HEK293 (cell line): ENCODE data around the gene CD46.
"Not testable (repeated sequence)": the region's sequence is repeated elsewhere in the genome, so short reads cannot be mapped to it uniquely, and the experiment has no call there.

Experiments used
- CTCF ChIP-seq: fragments of 450-650 bp; formaldehyde crosslinking; IDR thresholded peaks from 2 replicates; pipeline ENCODE4 v1.5.1; 2016; ENCODE audit warnings: missing biosample characterization, missing genetic modification characterization
- HOXA7 ChIP-seq: sonication (generic); formaldehyde crosslinking; IDR thresholded peaks from 2 replicates; pipeline ENCODE4 v1.8.1; 2022; ENCODE audit warnings: missing genetic modification reagents, borderline replicate concordance
- SETDB1 ChIP-seq: IDR thresholded peaks from one replicate; pipeline ENCODE4 v1.6.1; 2017; ENCODE audit warnings: mild to moderate bottlenecking, low read length, moderate library complexity, mixed read lengths; ENCODE audit not compliant: insufficient read length
- ZBTB7A ChIP-seq: fragments of 450-650 bp; formaldehyde crosslinking; IDR thresholded peaks from 2 replicates; pipeline ENCODE4 v1.5.1; 2016; ENCODE audit warnings: low read depth, missing biosample characterization, missing genetic modification characterization
- ZNF155 ChIP-seq: fragments of 450-650 bp; formaldehyde crosslinking; IDR thresholded peaks from 2 replicates; pipeline ENCODE4 v1.5.1; 2016; ENCODE audit warnings: missing biosample characterization, missing genetic modification characterization
- ZNF169 ChIP-seq: fragments of 450-650 bp; formaldehyde crosslinking; IDR thresholded peaks from 2 replicates; pipeline ENCODE4 v1.5.1; 2016; ENCODE audit warnings: missing biosample characterization, missing genetic modification characterization
- ZNF266 ChIP-seq: fragments of 450-650 bp; formaldehyde crosslinking; IDR thresholded peaks from 2 replicates; pipeline ENCODE4 v1.5.1; 2016; ENCODE audit warnings: missing biosample characterization, missing genetic modification characterization, low read depth
- ZNF398 ChIP-seq: fragments of 450-650 bp; formaldehyde crosslinking; IDR thresholded peaks from 2 replicates; pipeline ENCODE4 v1.5.1; 2017; ENCODE audit warnings: missing biosample characterization, missing genetic modification characterization
- ZNF76 ChIP-seq: fragments of 450-650 bp; formaldehyde crosslinking; IDR thresholded peaks from 2 replicates; pipeline ENCODE4; 2016; ENCODE audit warnings: low read depth, missing biosample characterization, missing genetic modification characterization, borderline replicate concordance
- TF ChIP-seq, protein P1 (sequence below): fragments of 450-650 bp; formaldehyde crosslinking; IDR thresholded peaks from 2 replicates; pipeline ENCODE4 v1.5.1; 2017; ENCODE audit warnings: missing biosample characterization, missing genetic modification characterization
- TF ChIP-seq, protein P2 (sequence below): fragments of 450-650 bp; formaldehyde crosslinking; IDR thresholded peaks from 2 replicates; pipeline ENCODE4 v1.5.1; 2016; ENCODE audit warnings: missing biosample characterization, missing genetic modification characterization
- TF ChIP-seq, protein P3 (sequence below): fragments of 450-650 bp; formaldehyde crosslinking; IDR thresholded peaks from 2 replicates; pipeline ENCODE4 v1.5.1; 2016; ENCODE audit warnings: missing biosample characterization, missing genetic modification characterization

- not testable (repeated sequence) for TF ChIP-seq ZNF169 (tag by site-specific recombination); CTCF (tag by site-specific recombination); ZNF76 (tag by site-specific recombination); ZNF266 (tag by site-specific recombination); SETDB1; ZBTB7A (tag by site-specific recombination); HOXA7 (CRISPR knock-in tag); ZNF398 (tag by site-specific recombination); ZNF155 (tag by site-specific recombination)
- TF ChIP-seq, protein P1, sequence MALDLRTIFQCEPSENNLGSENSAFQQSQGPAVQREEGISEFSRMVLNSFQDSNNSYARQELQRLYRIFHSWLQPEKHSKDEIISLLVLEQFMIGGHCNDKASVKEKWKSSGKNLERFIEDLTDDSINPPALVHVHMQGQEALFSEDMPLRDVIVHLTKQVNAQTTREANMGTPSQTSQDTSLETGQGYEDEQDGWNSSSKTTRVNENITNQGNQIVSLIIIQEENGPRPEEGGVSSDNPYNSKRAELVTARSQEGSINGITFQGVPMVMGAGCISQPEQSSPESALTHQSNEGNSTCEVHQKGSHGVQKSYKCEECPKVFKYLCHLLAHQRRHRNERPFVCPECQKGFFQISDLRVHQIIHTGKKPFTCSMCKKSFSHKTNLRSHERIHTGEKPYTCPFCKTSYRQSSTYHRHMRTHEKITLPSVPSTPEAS (tag by site-specific recombination) = not testable (repeated sequence)
- TF ChIP-seq, protein P2, sequence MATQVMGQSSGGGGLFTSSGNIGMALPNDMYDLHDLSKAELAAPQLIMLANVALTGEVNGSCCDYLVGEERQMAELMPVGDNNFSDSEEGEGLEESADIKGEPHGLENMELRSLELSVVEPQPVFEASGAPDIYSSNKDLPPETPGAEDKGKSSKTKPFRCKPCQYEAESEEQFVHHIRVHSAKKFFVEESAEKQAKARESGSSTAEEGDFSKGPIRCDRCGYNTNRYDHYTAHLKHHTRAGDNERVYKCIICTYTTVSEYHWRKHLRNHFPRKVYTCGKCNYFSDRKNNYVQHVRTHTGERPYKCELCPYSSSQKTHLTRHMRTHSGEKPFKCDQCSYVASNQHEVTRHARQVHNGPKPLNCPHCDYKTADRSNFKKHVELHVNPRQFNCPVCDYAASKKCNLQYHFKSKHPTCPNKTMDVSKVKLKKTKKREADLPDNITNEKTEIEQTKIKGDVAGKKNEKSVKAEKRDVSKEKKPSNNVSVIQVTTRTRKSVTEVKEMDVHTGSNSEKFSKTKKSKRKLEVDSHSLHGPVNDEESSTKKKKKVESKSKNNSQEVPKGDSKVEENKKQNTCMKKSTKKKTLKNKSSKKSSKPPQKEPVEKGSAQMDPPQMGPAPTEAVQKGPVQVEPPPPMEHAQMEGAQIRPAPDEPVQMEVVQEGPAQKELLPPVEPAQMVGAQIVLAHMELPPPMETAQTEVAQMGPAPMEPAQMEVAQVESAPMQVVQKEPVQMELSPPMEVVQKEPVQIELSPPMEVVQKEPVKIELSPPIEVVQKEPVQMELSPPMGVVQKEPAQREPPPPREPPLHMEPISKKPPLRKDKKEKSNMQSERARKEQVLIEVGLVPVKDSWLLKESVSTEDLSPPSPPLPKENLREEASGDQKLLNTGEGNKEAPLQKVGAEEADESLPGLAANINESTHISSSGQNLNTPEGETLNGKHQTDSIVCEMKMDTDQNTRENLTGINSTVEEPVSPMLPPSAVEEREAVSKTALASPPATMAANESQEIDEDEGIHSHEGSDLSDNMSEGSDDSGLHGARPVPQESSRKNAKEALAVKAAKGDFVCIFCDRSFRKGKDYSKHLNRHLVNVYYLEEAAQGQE (tag by site-specific recombination) = not testable (repeated sequence)
- TF ChIP-seq, protein P3, sequence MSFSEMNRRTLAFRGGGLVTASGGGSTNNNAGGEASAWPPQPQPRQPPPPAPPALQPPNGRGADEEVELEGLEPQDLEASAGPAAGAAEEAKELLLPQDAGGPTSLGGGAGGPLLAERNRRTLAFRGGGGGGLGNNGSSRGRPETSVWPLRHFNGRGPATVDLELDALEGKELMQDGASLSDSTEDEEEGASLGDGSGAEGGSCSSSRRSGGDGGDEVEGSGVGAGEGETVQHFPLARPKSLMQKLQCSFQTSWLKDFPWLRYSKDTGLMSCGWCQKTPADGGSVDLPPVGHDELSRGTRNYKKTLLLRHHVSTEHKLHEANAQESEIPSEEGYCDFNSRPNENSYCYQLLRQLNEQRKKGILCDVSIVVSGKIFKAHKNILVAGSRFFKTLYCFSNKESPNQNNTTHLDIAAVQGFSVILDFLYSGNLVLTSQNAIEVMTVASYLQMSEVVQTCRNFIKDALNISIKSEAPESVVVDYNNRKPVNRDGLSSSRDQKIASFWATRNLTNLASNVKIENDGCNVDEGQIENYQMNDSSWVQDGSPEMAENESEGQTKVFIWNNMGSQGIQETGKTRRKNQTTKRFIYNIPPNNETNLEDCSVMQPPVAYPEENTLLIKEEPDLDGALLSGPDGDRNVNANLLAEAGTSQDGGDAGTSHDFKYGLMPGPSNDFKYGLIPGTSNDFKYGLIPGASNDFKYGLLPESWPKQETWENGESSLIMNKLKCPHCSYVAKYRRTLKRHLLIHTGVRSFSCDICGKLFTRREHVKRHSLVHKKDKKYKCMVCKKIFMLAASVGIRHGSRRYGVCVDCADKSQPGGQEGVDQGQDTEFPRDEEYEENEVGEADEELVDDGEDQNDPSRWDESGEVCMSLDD (tag by site-specific recombination) = not testable (repeated sequence)
Observed at GRCh38 chr1:207708004-207708403, 43.9 kb upstream of the CD46 start.
